GM12891 (cell line): ENCODE data around the gene SMG7.

ENCODE experiments used
- POLR2A ChIP-seq: IDR thresholded peaks from 2 replicates; pipeline ENCODE4 v1.6.1; 2011; ENCODE audit warnings: low read depth, low read length, control low read depth
- TAF1 ChIP-seq: IDR thresholded peaks from 2 replicates; pipeline ENCODE4 v1.6.1; 2011; ENCODE audit warnings: low read depth, low read length, control low read depth

- TF ChIP-seq POLR2A (no peak), TAF1 (no peak)
Observed at GRCh38 chr1:183600136-183600535, 127.8 kb downstream of the SMG7 start.
